ENCODE data around the gene ZNF746.

The ZNF746 gene

GRCh38 chr7:149497467-149498261 is at the start of gene ZNF746:
Gene ZNF746 (minus strand): TSS chr7:149497809. CDS start chr7:149497536, 273 bp downstream.
- peaks cover 27% of the 10 kb centered on the region for H3K79me2 ChIP-seq (ENCODE audit: low read length)
- DNase-seq, result peak; percentile 94
- no peaks in the 10 kb centered on the region; the same call in 1 of the 2 replicates for H3F3A ChIP-seq (ENCODE audit: insufficient read depth, low read length)
- H3K27ac ChIP-seq (ENCODE audit: low read length), result no peak within 1 kb of the TSS
- no peak for TF ChIP-seq EZH2phosphoT487 (IDR thresholded peaks at IDR 0.05; ENCODE audit: low read length)
- TF ChIP-seq, protein P1, sequence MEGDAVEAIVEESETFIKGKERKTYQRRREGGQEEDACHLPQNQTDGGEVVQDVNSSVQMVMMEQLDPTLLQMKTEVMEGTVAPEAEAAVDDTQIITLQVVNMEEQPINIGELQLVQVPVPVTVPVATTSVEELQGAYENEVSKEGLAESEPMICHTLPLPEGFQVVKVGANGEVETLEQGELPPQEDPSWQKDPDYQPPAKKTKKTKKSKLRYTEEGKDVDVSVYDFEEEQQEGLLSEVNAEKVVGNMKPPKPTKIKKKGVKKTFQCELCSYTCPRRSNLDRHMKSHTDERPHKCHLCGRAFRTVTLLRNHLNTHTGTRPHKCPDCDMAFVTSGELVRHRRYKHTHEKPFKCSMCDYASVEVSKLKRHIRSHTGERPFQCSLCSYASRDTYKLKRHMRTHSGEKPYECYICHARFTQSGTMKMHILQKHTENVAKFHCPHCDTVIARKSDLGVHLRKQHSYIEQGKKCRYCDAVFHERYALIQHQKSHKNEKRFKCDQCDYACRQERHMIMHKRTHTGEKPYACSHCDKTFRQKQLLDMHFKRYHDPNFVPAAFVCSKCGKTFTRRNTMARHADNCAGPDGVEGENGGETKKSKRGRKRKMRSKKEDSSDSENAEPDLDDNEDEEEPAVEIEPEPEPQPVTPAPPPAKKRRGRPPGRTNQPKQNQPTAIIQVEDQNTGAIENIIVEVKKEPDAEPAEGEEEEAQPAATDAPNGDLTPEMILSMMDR (IDR thresholded peaks at IDR 0.05; ENCODE audit: low read length), result peak; percentile 36; the same call in 1 of the 2 replicates
- no peaks in the 10 kb centered on the region for H3K27me3 ChIP-seq (replicated peaks; ENCODE audit: insufficient read depth, low read length)
- peak within 1 kb of the TSS; percentile 91 for H3K4me3 ChIP-seq (ENCODE audit: low read length)
- peaks cover 12% of the 10 kb centered on the region; the same call in 1 of the 2 replicates for H3K4me1 ChIP-seq (ENCODE audit: low read length)
- no peaks in the 10 kb centered on the region for H4K20me1 ChIP-seq (ENCODE audit: insufficient read depth, low read length)
- H3K36me3 ChIP-seq (replicated peaks; ENCODE audit: insufficient read depth, low read length), result 0 out of 2 replicates have a peak, but pooled peaks cover 6% of the 10 kb centered on the region
- peak within 1 kb of the TSS; percentile 83 for H3K9ac ChIP-seq (ENCODE audit: low read length)
- H3K9me3 ChIP-seq (replicated peaks; ENCODE audit: insufficient read depth, low read length), result no peaks in the 10 kb centered on the region
- H2AFZ ChIP-seq (ENCODE audit: low read length), result peak within 1 kb of the TSS; percentile 94
- no peaks in the 10 kb centered on the region for H3K9me2 ChIP-seq (replicated peaks; ENCODE audit: insufficient read depth, low read length)
- peak within 1 kb of the TSS; percentile 96 for H3K4me2 ChIP-seq (ENCODE audit: low read depth, low read length)

- H3K27me3 ChIP-seq (replicated peaks; ENCODE audit: insufficient read depth, low read length), result no peaks in the 10 kb centered on the region
- H3K9me3 ChIP-seq (replicated peaks; ENCODE audit: insufficient read depth, low read length), result no peaks in the 10 kb centered on the region
- H3K27ac ChIP-seq (ENCODE audit: low read length), result no peak overlapping the region
- H3K79me2 ChIP-seq (ENCODE audit: low read length), result no peaks in the 10 kb centered on the region
- H3K9ac ChIP-seq (ENCODE audit: low read length), result no peak overlapping the region
- H3K4me2 ChIP-seq (ENCODE audit: low read depth, low read length), result no peak overlapping the region
- no peak for DNase-seq
- TF ChIP-seq EZH2 (optimal IDR thresholded peaks at IDR 0.05; ENCODE audit: low read depth, low read length) (no peak), EZH2phosphoT487 (IDR thresholded peaks at IDR 0.05; ENCODE audit: low read length) (no peak)
- TF ChIP-seq, protein P1 (IDR thresholded peaks at IDR 0.05; ENCODE audit: low read length), result no peak
- H3K4me1 ChIP-seq (ENCODE audit: low read length), result no peaks in the 10 kb centered on the region
- H3K4me3 ChIP-seq (ENCODE audit: low read length), result no peak overlapping the region
- H2AFZ ChIP-seq (ENCODE audit: low read length), result no peak overlapping the region
- no peaks in the 10 kb centered on the region for H3K9me2 ChIP-seq (replicated peaks; ENCODE audit: insufficient read depth, low read length)
- no peaks in the 10 kb centered on the region for H3F3A ChIP-seq (ENCODE audit: insufficient read depth, low read length)
- H4K20me1 ChIP-seq (ENCODE audit: insufficient read depth, low read length), result no peaks in the 10 kb centered on the region
- H3K36me3 ChIP-seq (replicated peaks; ENCODE audit: insufficient read depth, low read length), result peaks cover 15% of the 10 kb centered on the region
Measured at GRCh38 chr7:149547126-149547525, 49.5 kb upstream of the ZNF746 start.

DNA sequence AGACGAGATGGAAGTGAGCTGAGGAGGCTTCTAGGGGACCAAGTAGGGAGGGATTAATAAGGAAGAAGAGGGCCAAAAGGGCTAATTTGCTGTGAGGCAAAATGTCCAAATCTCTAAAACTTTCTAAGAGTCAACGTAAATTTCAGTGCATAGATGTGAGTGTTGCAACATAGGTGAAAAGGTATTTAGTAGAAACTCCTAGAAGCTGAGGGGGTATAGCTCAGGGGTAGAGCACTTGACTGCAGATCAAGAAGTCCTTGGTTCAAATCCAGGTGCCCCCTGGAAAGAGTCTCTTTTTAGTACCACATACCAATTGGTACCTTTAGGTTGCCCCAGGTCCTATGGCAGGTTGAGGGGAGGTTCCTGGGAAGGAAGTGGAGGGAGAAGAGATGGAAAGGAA is 48.7 kb upstream of the ZNF746 start:
- no peaks in the 10 kb centered on the region for H3K9me2 ChIP-seq (replicated peaks; ENCODE audit: insufficient read depth, low read length)
- no peak overlapping the region for H3K27ac ChIP-seq (ENCODE audit: low read length)
- no peaks in the 10 kb centered on the region for H3K9me3 ChIP-seq (replicated peaks; ENCODE audit: insufficient read depth, low read length)
- no peak overlapping the region for H3K4me3 ChIP-seq (ENCODE audit: low read length)
- H3F3A ChIP-seq (ENCODE audit: insufficient read depth, low read length), result no peaks in the 10 kb centered on the region
- H3K4me1 ChIP-seq (ENCODE audit: low read length), result no peaks in the 10 kb centered on the region
- no peak overlapping the region for H3K9ac ChIP-seq (ENCODE audit: low read length)
- no peak overlapping the region for H2AFZ ChIP-seq (ENCODE audit: low read length)
- no peaks in the 10 kb centered on the region for H3K79me2 ChIP-seq (ENCODE audit: low read length)
- no peak for DNase-seq
- H3K4me2 ChIP-seq (ENCODE audit: low read depth, low read length), result no peak overlapping the region
- H3K36me3 ChIP-seq (replicated peaks; ENCODE audit: insufficient read depth, low read length), result peaks cover 12% of the 10 kb centered on the region; the same call in 1 of the 2 replicates
- no peaks in the 10 kb centered on the region for H4K20me1 ChIP-seq (ENCODE audit: insufficient read depth, low read length)
- TF ChIP-seq EZH2 (optimal IDR thresholded peaks at IDR 0.05; ENCODE audit: low read depth, low read length) (no peak), EZH2phosphoT487 (IDR thresholded peaks at IDR 0.05; ENCODE audit: low read length) (no peak)
- TF ChIP-seq, protein P1 (IDR thresholded peaks at IDR 0.05; ENCODE audit: low read length), result no peak
- no peaks in the 10 kb centered on the region for H3K27me3 ChIP-seq (replicated peaks; ENCODE audit: insufficient read depth, low read length)
